Chondrocyte (in vitro differentiated cells): ENCODE results near the gene RETN. TPM values are rescaled to one million over a fixed set of nuclear protein-coding genes. Genes with fewer than 3 reads are reported as not detected.

Experiments used
- DNase-seq: peaks from one replicate; pipeline ENCODE4 v3.0.0; 2021; ENCODE audit warnings: mixed read lengths, low spot score
- H3K27ac Mint-ChIP-seq: one replicate; pipeline ENCODE4 v1.8.0; 2021; ENCODE audit warnings: mild to moderate bottlenecking, moderate library complexity, mixed read lengths; ENCODE audit not compliant: unreplicated experiment
- H3K27me3 Mint-ChIP-seq: 2 replicates; pipeline ENCODE4 v1.8.0; 2021; ENCODE audit warnings: low read depth, mixed read lengths
- H3K36me3 Mint-ChIP-seq: 2 replicates; pipeline ENCODE4 v1.8.0; 2021; ENCODE audit warnings: low read depth, mixed read lengths
- H3K4me1 Mint-ChIP-seq: 2 replicates; pipeline ENCODE4 v1.8.0; 2021; ENCODE audit warnings: low read depth, mild to moderate bottlenecking, mixed read lengths
- H3K4me3 Mint-ChIP-seq: one replicate; pipeline ENCODE4 v1.8.0; 2021; ENCODE audit warnings: mild to moderate bottlenecking, moderate library complexity, mixed read lengths; ENCODE audit not compliant: unreplicated experiment
- H3K9me3 Mint-ChIP-seq: 2 replicates; pipeline ENCODE4 v1.8.0; 2021; ENCODE audit warnings: low read depth, mixed read lengths
- total RNA-seq: library from RNA; stranded (reverse); gene quantifications from 3 replicates; pipeline ENCODE4 v1.2.1, GENCODE V29; 2021
- TF ChIP-seq, protein P1 (sequence below): fragments of 200-600 bp; sonication (generic); IDR thresholded peaks from 2 replicates; pipeline ENCODE4 v1.5.0; 2021; ENCODE audit warnings: antibody characterized with exemption, mild to moderate bottlenecking, moderate library complexity

RETN gene
- total RNA-seq, 1 donor from 2014 or later, result not detected

DNA sequence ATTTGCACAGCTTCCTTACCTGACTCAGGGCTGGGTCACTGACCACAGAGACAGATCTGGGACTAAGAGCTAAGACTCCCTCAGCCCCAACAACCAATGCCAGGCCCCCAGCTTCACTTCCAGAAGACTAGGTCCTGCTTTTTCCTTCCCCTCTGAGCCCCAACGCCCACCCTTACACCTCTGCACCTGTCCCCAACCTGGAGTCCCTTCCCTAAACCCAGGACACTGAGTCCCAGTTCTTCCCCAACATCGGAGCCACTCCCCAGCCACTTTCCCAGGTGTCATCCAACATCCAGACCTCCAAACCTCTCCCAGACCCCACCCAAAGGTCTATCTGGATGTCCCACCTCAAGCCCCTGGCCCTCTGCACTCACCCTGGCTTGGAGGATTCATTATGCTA lies 30.2 kb downstream of the RETN start:
- Mint-ChIP-seq H3K36me3 (no peaks in the 10 kb centered on the region), H3K9me3 (no peaks in the 10 kb centered on the region), H3K4me1 (no peaks in the 10 kb centered on the region), H3K27ac (no peak overlapping the region), H3K4me3 (no peak overlapping the region), H3K27me3 (peaks cover 27% of the 10 kb centered on the region)
- no peak for DNase-seq
- TF ChIP-seq, protein P1, sequence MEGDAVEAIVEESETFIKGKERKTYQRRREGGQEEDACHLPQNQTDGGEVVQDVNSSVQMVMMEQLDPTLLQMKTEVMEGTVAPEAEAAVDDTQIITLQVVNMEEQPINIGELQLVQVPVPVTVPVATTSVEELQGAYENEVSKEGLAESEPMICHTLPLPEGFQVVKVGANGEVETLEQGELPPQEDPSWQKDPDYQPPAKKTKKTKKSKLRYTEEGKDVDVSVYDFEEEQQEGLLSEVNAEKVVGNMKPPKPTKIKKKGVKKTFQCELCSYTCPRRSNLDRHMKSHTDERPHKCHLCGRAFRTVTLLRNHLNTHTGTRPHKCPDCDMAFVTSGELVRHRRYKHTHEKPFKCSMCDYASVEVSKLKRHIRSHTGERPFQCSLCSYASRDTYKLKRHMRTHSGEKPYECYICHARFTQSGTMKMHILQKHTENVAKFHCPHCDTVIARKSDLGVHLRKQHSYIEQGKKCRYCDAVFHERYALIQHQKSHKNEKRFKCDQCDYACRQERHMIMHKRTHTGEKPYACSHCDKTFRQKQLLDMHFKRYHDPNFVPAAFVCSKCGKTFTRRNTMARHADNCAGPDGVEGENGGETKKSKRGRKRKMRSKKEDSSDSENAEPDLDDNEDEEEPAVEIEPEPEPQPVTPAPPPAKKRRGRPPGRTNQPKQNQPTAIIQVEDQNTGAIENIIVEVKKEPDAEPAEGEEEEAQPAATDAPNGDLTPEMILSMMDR, result no peak

DNA sequence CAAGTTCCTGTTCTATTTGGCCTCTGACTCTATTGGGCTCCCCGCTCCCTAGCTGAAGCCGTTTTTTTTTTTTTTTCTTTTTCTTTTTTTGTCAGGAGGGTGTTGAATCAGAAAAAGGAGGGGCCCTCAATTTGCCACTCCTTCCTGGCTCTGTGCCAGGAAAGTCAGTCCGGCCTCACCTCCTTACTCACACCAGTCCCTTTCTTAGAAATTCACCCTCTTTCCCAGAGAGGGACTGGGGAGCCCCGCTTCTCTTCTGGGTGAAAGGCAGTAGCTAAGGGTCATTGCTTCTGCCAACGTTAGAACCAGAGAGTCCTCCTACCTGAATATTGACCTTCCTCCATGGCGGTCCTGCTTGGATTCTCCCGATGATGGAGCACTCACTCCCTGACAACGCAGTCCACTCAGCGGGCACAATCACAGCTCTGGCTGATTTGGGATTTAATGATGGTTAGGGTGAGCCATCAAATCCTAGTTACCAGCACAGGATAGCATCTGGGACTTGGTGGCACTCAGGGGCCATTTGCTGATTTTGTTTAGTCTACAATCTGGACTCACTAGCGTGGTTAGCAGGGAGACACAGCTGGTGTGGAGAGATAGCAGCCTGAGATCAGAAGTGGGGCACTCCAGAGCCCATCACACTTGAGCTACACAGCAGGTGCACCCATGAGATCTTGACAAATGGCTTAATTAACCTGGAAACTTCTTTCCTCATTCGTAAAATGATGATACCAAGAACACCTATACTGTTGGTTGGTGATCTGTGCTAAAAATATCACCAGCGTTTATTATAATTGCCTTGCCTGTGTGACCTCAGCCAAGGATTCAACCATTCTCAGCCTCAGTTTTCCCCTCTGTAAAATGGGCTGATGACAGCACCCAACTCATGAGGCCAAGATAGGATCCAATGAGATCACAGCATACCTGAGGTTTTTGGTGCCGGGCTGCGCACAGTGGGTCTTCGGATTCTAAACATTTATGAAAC lies 30.9 kb downstream of the RETN start:
- H3K36me3 Mint-ChIP-seq, result no peaks in the 10 kb centered on the region
- peaks cover 27% of the 10 kb centered on the region for H3K27me3 Mint-ChIP-seq
- no peaks in the 10 kb centered on the region for H3K9me3 Mint-ChIP-seq
- DNase-seq, result no peak
- no peak overlapping the region for H3K4me3 Mint-ChIP-seq
- H3K27ac Mint-ChIP-seq, result no peak overlapping the region
- TF ChIP-seq, protein P1, result no peak
- H3K4me1 Mint-ChIP-seq, result no peaks in the 10 kb centered on the region

DNA sequence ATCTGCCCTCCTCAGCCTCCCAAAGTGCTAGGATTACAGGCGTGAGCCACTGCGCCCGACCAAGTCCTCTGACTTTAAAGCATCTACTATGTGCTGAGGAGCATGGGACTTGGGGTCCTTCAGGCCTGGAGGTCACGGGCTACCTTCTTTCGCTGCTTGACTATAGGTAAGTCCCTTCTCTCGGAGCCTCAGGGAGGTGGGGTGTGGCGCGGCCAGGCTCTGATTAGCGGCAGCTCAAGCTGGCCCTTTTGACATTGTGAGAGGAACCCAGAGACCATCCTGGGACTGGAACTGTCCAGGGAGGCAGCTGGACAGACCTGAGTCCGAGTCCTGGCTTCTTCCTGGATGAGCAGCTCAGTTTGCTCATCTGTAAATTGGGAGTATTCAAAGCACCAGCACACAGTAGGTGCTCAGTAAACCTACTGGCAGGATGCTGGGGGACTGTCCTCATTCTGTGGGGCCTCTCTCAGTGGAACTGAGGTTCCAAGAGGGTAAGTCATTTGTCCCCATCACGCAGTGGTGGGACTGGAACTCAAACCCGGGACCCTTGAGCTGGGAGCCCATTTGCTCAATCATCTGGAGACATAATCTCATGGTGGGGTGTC lies 32.3 kb downstream of the RETN start:
- TF ChIP-seq, protein P1, result no peak
- H3K4me3 Mint-ChIP-seq, result no peak overlapping the region
- DNase-seq, result no peak
- H3K9me3 Mint-ChIP-seq, result no peaks in the 10 kb centered on the region
- no peaks in the 10 kb centered on the region for H3K4me1 Mint-ChIP-seq
- H3K36me3 Mint-ChIP-seq, result no peaks in the 10 kb centered on the region
- no peak overlapping the region for H3K27ac Mint-ChIP-seq
- H3K27me3 Mint-ChIP-seq, result peaks cover 30% of the 10 kb centered on the region

DNA sequence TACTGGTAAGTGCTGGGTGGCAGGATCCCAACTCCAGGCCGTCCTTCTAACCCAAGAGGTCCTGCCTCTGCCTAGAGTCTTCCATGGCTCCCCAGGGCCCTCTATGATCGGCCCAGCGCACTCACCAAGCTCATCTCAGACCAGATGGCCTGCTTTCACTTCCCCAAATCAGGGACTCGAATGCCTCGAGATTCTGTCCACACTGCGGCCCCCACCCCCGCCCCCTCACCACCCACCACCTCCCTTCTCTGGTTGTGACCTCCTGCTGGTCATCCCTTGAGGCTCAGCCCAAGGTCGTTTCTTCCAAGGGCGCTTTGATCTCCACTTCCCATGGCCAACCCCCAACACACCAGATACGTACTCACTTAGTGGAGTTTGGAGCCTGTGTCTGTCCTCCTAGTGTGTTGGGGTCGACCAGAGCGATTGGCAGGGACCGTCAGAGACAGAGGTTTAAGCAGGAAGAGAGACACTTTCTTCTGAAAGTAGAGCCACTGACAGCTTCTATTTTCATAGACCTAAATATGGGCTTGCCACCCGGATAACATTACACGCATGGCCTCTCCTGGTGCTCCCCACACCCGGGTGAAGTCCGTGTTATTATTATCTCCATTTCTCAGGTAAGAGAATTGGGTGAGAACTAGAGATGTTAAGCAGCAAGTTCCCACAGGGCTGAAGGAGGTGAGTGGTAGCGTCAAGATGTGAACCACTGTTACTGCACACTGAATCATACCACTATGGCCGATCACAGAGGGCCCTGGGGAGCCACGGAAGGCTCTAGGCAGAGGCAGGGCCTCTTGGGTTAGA lies 33.0 kb downstream of the RETN start, which contains the start of gene FCER2:
Gene FCER2, minus strand, starts transcription at position 478 of the 804 bp plus-strand sequence. CDS start 2,371 bp downstream, outside the sequence.
- Mint-ChIP-seq H3K27me3 (peaks cover 32% of the 10 kb centered on the region), H3K9me3 (no peaks in the 10 kb centered on the region), H3K4me3 (no peak within 1 kb of the TSS), H3K27ac (no peak within 1 kb of the TSS), H3K4me1 (no peaks in the 10 kb centered on the region), H3K36me3 (no peaks in the 10 kb centered on the region)
- no peak for DNase-seq
- TF ChIP-seq, protein P1, result no peak

DNA sequence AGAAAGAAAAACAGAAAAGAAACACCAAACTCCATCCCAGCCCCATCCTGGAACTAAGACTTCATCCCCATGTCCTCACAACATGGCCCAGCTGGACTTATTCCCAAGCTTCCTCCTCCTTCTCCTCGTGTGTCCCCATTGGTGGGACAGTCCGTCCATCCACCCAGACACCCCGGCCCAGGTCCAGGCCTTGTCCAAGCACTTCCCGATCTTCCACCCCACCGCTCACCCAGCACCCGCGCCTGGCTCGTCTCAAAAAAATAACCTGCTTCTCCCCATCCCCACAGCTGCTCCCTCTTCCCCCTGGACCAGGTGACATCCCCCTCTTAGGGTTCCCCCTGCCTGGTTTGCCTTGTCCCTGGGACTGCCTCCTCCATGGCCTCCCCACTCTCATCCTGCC lies 34.5 kb downstream of the RETN start:
- H3K4me3 Mint-ChIP-seq, result no peak overlapping the region
- no peak for DNase-seq
- no peak overlapping the region for H3K27ac Mint-ChIP-seq
- no peaks in the 10 kb centered on the region for H3K4me1 Mint-ChIP-seq
- no peaks in the 10 kb centered on the region for H3K36me3 Mint-ChIP-seq
- TF ChIP-seq, protein P1, result no peak
- no peaks in the 10 kb centered on the region for H3K9me3 Mint-ChIP-seq
- peaks cover 31% of the 10 kb centered on the region for H3K27me3 Mint-ChIP-seq
